Keratinocyte (primary cell): ENCODE results near the gene FXYD5. TPM values are rescaled to one million over a fixed set of nuclear protein-coding genes. Genes with fewer than 3 reads are reported as not detected.

Experiments
- DNase-seq: peaks from one replicate; pipeline ENCODE4 v3.0.0-alpha.2; 2011; ENCODE audit warnings: low read depth, missing footprints, low spot score
- FAIRE-seq: peaks from 2 replicates; lab custom pipeline; 2011; peaks lifted over from hg19 to GRCh38; lab: Jason Lieb, UNC
- H2AFZ ChIP-seq: 2 replicates; pipeline ENCODE4 v1.6.0; 2012; ENCODE audit warnings: low read length, control low read depth, inconsistent platforms; ENCODE audit not compliant: control insufficient read depth
- H3K27ac ChIP-seq: 2 replicates; pipeline ENCODE4 v1.5.1; 2011; ENCODE audit warnings: low read length; ENCODE audit not compliant: control insufficient read depth, insufficient read depth
- H3K27me3 ChIP-seq: 3 replicates; pipeline ENCODE4 v1.6.0; 2011; ENCODE audit warnings: low read length; ENCODE audit not compliant: control insufficient read depth, insufficient read depth; ENCODE audit errors: extremely low read depth
- H3K36me3 ChIP-seq, 2 experiments: 2 replicates in 1 of 2; 3 replicates in 1 of 2; pipeline ENCODE4 v1.5.1; 2011; ENCODE audit warnings: low read length in 2 of 2, mild to moderate bottlenecking in 1 of 2; ENCODE audit not compliant: control insufficient read depth in 2 of 2, insufficient read depth in 2 of 2; ENCODE audit errors: extremely low read depth in 1 of 2
- H3K4me1 ChIP-seq: 3 replicates; pipeline ENCODE4 v1.5.1; 2011; ENCODE audit warnings: low read length; ENCODE audit not compliant: control insufficient read depth, insufficient read depth; ENCODE audit errors: extremely low read depth
- H3K4me2 ChIP-seq: 3 replicates; pipeline ENCODE4 v1.6.0; 2011; ENCODE audit warnings: low read depth, low read length; ENCODE audit not compliant: control insufficient read depth, insufficient read depth; ENCODE audit errors: extremely low read depth
- H3K4me3 ChIP-seq, 3 experiments: fragments of 200-600 bp in 1 of 3; sonication (generic) in 1 of 3; 2 replicates in 2 of 3; 3 replicates in 1 of 3; pipeline ENCODE4 v1.5.1; 2011 to 2016; ENCODE audit warnings: low read length in 3 of 3, mild to moderate bottlenecking in 3 of 3, control low read depth in 2 of 3, inconsistent platforms in 1 of 3, low read depth in 1 of 3, mixed read lengths in 1 of 3, mixed run types in 1 of 3, moderate library complexity in 1 of 3; ENCODE audit not compliant: control insufficient read depth in 2 of 3, insufficient read depth in 2 of 3; ENCODE audit errors: extremely low read depth in 1 of 3
- H3K79me2 ChIP-seq: 2 replicates; pipeline ENCODE4 v1.6.0; 2012; ENCODE audit warnings: low read length; ENCODE audit not compliant: control insufficient read depth, insufficient read depth
- H3K9ac ChIP-seq: 3 replicates; pipeline ENCODE4 v1.6.0; 2011; ENCODE audit warnings: low read length; ENCODE audit not compliant: control insufficient read depth, insufficient read depth; ENCODE audit errors: extremely low read depth
- H3K9me1 ChIP-seq: 3 replicates; pipeline ENCODE4 v1.6.0; 2011; ENCODE audit warnings: low read length; ENCODE audit not compliant: control insufficient read depth, insufficient read depth; ENCODE audit errors: extremely low read depth
- H3K9me3 ChIP-seq: 2 replicates; pipeline ENCODE4 v1.5.1; 2012; ENCODE audit warnings: low read depth, low read length; ENCODE audit not compliant: control insufficient read depth
- H4K20me1 ChIP-seq: 3 replicates; pipeline ENCODE4 v1.6.0; 2011; ENCODE audit warnings: low read length; ENCODE audit not compliant: control insufficient read depth, insufficient read depth; ENCODE audit errors: extremely low read depth
- CTCF ChIP-seq, 3 experiments: IDR thresholded peaks in 1 of 3; conservative IDR thresholded peaks in 1 of 3; optimal IDR thresholded peaks in 1 of 3; 2 replicates in 2 of 3; 3 replicates in 1 of 3; pipeline versions ENCODE3 to v1.5.1; 2011; ENCODE audit warnings: low read length in 3 of 3, mild to moderate bottlenecking in 3 of 3, moderate library complexity in 2 of 3, control low read depth in 1 of 3, inconsistent platforms in 1 of 3; ENCODE audit not compliant: insufficient read depth in 2 of 3; ENCODE audit errors: extremely low read depth in 1 of 3
- EZH2 ChIP-seq: IDR thresholded peaks from one replicate; pipeline ENCODE4 v1.6.1; 2012; ENCODE audit warnings: inconsistent platforms, mild to moderate bottlenecking, low read length, moderate library complexity
- dilution Hi-C: fragments of 300-500 bp; cut with MboI; formaldehyde crosslinking; loops from one replicate; pipeline ENCODE4 v1.7.0; 2020; ENCODE audit warnings: low sequenced_read_pairs; ENCODE audit not compliant: extremely low pct_ligation_motif_present
- polyA plus RNA-seq, 5 experiments: library from polyadenylated mRNA; depleted of rRNA in 3 of 5; stranded (reverse) in 3 of 5; stranded (forward) in 1 of 5; unstranded in 1 of 5; fragments of >200 nt; gene quantifications; 1 replicate in 1 of 5; 2 replicates in 3 of 5; 3 replicates in 1 of 5; pipeline versions ENCODE4 v1.2.1 to v1.2.3, GENCODE V29; 2011 to 2012; ENCODE audit warnings: missing spikeins in 2 of 5, low read depth in 1 of 5, low replicate concordance in 1 of 5

The FXYD5 gene
- polyA plus RNA-seq, 1 donor (not counting 4 experiments of a cell fraction or from before 2014, with no cell fraction given) = 122 TPM

GRCh38 chr19:35213663-35214632 lies 59.4 kb downstream of the FXYD5 start:
- DNase-seq (peak; percentile 36), FAIRE-seq (peak; percentile 60)
- Histone ChIP-seq H3K27me3 (no peaks in the 10 kb centered on the region), H4K20me1 (peaks cover 3% of the 10 kb centered on the region), H3K9ac (no peak overlapping the region), H3K4me3 (no peak overlapping the region), H3K4me1 (peaks cover 12% of the 10 kb centered on the region), H3K36me3 (no peaks in the 10 kb centered on the region), H3K79me2 (no peaks in the 10 kb centered on the region), H3K27ac (no peak overlapping the region), H3K9me3 (no peaks in the 10 kb centered on the region), H3K4me2 (peak overlapping the region; percentile 39), H2AFZ (no peak overlapping the region), H3K9me1 (no peaks in the 10 kb centered on the region)
- dilution Hi-C loops = no loop called here
- TF ChIP-seq EZH2 = no peak
- no peak for TF ChIP-seq CTCF (optimal IDR thresholded peaks at IDR 0.05 in 1 of 3, IDR thresholded peaks at IDR 0.05 in 1 of 3, conservative IDR thresholded peaks at IDR 0.05 in 1 of 3; ENCODE audit: extremely low read depth in 1 of 3, insufficient read depth in 2 of 3, low read length in 3 of 3)

GRCh38 chr19:35214766-35215422 lies 60.4 kb downstream of the FXYD5 start:
- H3K4me1 ChIP-seq = peaks cover 12% of the 10 kb centered on the region
- no peak for FAIRE-seq
- no peak overlapping the region for H3K27ac ChIP-seq

More at GRCh38 chr19:35214766-35215422, 60.4 kb downstream of the FXYD5 start:
- H3K9me1 ChIP-seq = no peaks in the 10 kb centered on the region
- H2AFZ ChIP-seq = no peak overlapping the region
- H3K79me2 ChIP-seq = no peaks in the 10 kb centered on the region
- dilution Hi-C loops = no loop called here
- no peak for DNase-seq
- no peak overlapping the region for H3K4me2 ChIP-seq
- no peak for TF ChIP-seq EZH2
- no peak for TF ChIP-seq CTCF (optimal IDR thresholded peaks at IDR 0.05 in 1 of 3, IDR thresholded peaks at IDR 0.05 in 1 of 3, conservative IDR thresholded peaks at IDR 0.05 in 1 of 3; ENCODE audit: extremely low read depth in 1 of 3, insufficient read depth in 2 of 3, low read length in 3 of 3)
- H3K27me3 ChIP-seq = no peaks in the 10 kb centered on the region
- H3K4me3 ChIP-seq = no peak overlapping the region
- no peaks in the 10 kb centered on the region for H3K9me3 ChIP-seq
- H4K20me1 ChIP-seq = peaks cover 3% of the 10 kb centered on the region
- no peak overlapping the region for H3K9ac ChIP-seq
- no peaks in the 10 kb centered on the region for H3K36me3 ChIP-seq
